ENCODE measurements around the gene LMTK2.

The LMTK2 gene

DNA sequence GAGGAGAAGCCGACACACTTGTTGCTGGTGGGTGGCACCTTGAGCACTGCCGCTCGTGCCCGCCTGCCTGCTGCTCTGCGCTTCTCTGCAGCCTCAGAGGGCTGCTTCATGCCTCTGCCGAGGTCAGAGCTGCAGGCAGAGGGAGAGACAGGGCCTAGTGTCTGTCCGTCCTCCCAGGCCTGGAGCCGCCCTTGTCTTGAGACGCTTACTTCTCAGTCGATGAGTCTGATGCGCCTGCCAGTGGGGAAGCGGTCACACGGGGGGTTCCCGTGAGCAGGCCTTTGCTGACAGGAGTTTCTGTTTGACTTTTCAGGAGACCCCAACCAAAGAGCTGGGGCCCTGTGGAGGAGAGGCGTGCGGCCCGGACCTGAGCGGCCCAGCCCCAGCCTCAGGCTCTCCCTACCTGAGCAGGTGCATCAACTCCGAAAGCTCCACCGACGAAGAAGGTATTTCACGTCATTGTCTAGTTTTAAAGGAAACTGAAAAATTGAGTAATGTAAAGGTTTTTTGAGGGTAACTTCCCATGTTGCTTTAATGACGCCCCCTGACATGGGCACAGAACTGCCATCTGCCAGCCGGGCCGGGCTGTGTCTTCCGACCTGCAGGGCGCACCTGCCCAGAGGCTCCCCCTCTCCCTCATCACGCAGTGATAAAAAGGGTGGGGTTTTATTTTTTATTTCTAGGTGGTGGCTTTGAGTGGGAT, 96.8 kb downstream of the LMTK2 start:
- DNase-seq (ENCODE audit: low read depth): no peak

- DNase-seq (ENCODE audit: low read depth): no peak
These were observed 97.4 kb downstream of the LMTK2 start for GRCh38 chr7:98203964-98204605.

DNA sequence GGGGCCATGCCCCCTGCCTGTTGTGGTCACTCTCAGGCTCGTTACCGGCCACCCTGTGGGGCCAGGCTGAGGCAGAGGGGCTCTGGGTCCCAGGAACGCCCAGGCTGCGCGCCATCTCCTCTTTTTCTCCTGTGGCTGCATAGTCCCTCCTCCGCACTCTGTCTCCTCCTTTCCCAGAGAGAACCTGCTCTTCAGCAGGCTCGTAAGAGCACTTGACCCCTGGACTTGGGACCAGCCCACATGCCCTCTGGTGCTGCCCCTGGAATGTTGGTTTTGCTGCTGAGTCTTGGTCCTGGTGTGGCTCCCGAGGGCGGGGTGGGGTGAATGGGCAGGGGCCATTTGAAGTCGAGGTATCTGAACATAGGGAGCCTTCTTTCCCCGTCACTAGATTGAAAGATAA, 98.0 kb downstream of the LMTK2 start:
- DNase-seq (ENCODE audit: low read depth): no peak

GRCh38 chr7:98205162-98205845, 98.6 kb downstream of the LMTK2 start:
- DNase-seq (ENCODE audit: low read depth): no peak

DNA sequence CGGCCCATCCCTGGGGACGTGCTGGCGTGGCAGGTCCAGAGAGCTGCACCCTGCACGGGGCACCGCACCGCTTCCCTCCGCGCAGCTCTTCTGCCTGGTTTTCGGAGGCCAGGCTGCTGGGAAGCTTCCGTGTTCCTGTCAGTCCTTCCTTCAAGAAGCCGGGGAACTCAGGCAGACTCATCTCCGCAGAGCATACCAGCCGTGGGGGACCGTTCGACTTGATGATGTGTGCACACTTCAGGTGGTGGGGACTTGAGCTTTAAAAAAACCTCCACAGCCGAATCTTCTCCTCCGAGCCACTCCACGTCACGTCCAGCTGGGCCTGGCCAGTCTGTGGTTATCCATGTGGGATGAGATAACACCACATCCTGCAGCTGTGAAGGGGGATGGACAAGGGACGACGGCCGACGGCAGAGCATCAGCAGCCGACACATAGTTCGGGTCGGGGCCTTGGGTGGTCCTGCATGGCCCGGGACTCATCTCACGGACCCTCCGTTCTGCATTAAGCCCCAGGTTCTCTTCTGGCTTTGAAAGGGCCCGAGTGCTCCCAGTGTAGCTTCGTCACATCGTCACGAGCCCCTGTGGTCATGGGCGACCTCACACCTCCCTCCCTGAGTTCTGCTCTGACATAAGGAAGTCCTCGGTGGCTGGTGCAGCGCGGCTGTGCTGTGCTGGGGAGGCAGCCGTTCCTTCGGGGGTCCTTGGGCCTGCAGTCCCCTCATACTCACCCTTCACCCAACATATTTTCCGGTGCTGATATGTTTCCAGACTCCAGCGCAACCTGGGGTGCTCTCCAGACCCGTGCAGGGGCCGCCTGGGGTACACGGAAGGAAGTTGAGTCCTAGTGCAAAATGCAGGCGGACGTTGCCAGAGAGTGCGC, 100.0 kb downstream of the LMTK2 start:
- no peak for DNase-seq (ENCODE audit: low read depth)

- DNase-seq (ENCODE audit: low read depth): no peak
These were observed 102.7 kb downstream of the LMTK2 start for GRCh38 chr7:98209166-98209920.

GRCh38 chr7:98210513-98211220, 104.0 kb downstream of the LMTK2 start:
- no peak for DNase-seq (ENCODE audit: low read depth)

DNA sequence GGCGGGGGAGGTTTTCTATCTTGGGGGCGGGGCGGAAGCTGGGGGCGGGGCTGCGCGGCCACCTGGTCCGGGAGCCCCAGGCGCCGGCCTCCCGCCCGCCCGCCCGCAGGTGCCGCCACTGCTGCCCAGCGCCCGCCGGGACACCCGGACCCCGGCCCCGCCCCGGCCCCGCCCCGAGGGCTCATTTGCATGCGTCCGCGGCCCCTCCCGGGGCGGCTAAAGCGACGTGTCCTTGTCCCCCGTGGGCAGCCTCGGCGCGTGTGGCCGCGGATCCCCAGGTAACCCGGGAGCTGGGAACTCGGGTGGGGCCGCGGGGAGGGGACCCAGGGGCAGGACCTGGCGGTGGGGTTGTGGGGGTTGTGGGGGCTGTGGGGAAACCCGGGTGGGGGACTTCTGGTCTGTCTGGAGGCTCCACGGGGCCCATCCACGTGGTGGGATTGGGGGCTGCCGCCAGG, 104.6 kb downstream of the LMTK2 start, which contains the start of gene BHLHA15:
Gene BHLHA15 (plus strand): TSS at position 219 of the 455 bp plus-strand sequence. CDS start 871 bp downstream, outside the sequence.
- no peak for DNase-seq (ENCODE audit: low read depth)

- DNase-seq (ENCODE audit: low read depth): no peak
These were observed 105.2 kb downstream of the LMTK2 start for GRCh38 chr7:98211676-98212531.

DNA sequence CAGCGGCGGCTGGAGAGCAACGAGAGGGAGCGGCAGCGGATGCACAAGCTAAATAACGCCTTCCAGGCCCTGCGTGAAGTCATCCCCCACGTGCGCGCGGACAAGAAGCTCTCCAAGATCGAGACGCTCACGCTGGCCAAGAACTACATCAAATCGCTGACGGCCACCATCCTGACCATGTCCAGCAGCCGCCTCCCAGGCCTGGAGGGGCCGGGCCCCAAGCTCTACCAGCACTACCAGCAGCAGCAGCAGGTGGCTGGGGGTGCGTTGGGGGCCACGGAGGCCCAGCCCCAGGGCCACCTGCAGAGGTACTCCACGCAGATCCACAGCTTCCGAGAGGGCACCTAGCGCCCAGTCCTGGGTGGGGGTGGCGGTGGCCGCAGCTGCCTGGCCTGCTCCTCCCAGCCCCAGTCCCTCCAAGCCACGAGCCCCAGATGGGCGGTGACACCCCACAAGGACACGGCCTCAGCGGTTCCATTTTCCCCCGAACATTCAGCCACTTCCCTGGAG, 105.9 kb downstream of the LMTK2 start:
- DNase-seq (ENCODE audit: low read depth): no peak

GRCh38 chr7:98213296-98213887, 106.7 kb downstream of the LMTK2 start:
- DNase-seq (ENCODE audit: low read depth): no peak

DNA sequence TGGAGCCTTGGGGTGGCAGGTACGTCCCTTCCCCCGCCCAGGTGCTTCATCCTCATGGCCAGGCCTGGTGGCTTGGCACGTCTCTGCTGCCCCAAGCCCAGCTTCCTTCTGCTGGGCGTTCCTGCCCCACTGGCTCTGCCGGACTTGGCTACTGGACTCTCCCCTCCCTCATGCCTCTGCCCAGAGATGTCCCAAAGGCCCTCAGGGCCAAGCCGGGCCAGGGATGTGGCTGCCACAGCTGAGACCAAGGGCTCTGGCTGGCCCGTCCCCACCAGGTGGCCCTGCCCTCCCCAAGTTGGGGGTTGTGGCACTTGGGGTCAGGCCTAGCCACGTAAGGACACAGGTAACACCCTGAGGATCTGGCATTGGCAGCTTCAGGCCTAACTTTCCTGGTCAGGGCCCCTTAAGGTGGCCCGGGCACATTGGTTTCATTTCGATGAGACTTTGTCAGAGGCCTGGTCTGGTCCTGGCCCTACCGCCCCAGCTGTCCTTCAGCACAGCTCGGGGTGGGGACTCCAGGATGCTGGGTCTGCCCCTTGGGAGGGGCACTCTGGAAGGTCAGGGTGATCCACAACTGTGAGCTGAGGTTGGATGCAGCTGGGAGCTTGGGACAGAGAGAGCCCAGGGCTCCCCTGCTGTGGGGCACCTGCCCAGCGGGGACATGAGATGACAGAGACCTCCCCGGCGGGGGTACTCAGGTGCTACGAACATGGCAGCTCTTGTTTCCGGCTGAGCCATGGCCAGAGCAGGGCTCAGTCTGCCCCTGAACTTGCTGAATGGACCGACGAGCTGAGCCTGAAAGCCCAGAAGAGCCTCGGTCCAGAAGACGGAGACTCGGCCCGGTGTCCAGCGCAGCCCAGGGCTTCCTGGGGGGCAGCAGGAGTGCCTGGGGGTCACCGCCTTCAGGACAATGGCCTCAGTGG, 107.5 kb downstream of the LMTK2 start:
- no peak for DNase-seq (ENCODE audit: low read depth)

GRCh38 chr7:98214811-98215321, 108.2 kb downstream of the LMTK2 start:
- no peak for DNase-seq (ENCODE audit: low read depth)

DNA sequence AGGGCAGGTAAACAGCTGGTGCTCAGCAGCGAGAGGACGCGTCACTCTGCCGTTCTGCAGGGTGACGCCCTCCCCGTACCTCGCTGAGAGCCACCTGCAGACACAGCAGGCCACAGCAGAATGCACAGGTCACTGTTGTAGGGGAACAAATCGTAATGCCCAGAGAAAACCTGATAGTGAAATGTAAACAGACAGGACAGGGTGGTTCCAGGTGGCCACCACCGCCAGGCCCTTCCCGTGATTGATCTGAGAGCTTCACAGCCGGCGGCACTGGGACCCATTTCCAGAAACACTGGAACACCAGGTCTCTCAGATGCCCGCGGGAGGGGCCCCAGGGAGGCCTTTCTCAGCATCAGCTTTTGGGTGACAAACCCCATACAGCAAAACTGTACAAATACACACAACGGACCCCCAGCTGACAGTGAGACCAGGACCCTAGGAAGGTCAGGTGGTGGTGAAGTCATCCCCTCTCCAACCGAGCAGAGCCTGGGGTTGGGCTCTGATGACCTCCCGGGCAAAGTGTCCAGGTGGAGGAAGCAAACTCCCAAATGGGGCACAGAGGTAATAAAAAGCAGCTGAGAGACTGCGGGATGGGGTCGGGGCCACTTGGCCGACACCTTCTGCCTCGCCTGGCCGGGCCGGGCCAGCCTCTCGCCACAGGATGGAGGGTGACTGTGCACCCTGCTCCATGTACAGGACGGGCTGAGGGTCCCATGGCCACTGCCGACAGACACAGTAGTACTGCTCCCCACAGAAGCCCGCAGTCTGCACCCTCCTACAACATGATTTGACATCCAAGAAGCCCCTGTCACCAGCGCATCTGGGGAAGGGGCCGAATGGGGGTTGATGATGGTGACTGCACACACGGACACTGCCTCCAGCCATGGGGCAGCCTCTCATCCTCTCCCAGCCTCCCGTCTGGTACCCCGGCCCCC, 109.2 kb downstream of the LMTK2 start:
- no peak for DNase-seq (ENCODE audit: low read depth)

DNA sequence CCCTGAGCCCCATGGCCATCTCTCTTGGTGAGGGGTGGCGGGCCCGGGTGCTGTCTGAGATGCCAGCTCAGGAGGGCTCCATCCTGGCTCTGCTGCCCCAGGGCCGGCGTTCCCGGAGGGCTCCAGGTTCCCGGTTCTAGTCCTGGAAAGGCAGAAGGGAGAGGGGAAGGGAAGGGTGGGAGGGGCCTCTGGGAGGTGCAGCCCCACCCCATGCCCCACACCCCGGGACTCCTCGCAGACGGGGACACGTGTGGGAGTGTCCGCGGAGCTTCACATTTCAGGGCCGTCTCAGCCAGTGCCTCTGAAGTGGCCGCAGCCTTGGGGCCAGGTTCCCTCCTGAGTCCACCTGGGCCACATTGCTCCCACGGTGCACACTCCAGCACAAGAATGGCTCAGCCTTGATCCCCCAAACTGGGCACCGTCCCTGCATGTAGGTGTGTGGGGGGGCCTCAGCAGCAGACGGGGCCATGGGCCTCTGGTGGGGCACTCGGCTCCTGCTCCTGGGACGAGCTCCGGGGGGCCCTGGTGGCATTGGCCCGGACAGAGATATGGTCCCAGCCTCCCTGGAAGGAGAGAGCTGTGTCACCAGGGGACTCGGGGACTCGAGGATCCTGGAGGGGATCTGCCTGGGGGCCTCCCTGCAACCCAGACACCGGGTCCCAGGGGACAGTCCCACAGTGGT, 110.4 kb downstream of the LMTK2 start:
- no peak for DNase-seq (ENCODE audit: low read depth)
